Naive thymus-derived CD4-positive, alpha-beta T cell (primary cell): ENCODE measurements around the gene RNASEH2A. TPM values are rescaled to one million over a fixed set of nuclear protein-coding genes. Genes with fewer than 3 reads are reported as not detected.
A peak's percentile ranks its signal among the peaks of the same experiment; 100 is the strongest.

Experiments used
- ATAC-seq: fragments of 150-1000 bp; cut with Tn5 transposase; 2 replicates; pipeline ENCODE4 v1.10.0; 2021; ENCODE audit warnings: mild to moderate bottlenecking, moderate library complexity
- CTCF ChIA-PET: fragments of 350-600 bp; sonication (Branson Sonifier 250); formaldehyde crosslinking; loops from one replicate; lab custom pipeline; 2021; ENCODE audit warnings: antibody characterized with exemption; lab: Charles Lee
- POLR2A ChIA-PET: fragments of 350-600 bp; sonication (Branson Sonifier 250); formaldehyde crosslinking; loops from one replicate; lab custom pipeline; 2021; ENCODE audit warnings: antibody characterized with exemption, inconsistent platforms; lab: Charles Lee
- DNase-seq, 9 donors: peaks; one replicate each; pipeline versions ENCODE4 v3.0.0 to v3.0.0-alpha.2; 2020 to 2022; ENCODE audit warnings: mixed read lengths in 1 of 9
- H3K27ac ChIP-seq: one replicate; pipeline ENCODE4 v1.7.0; 2013; ENCODE audit warnings: mild to moderate bottlenecking, low read depth, low read length, moderate library complexity
- H3K27me3 ChIP-seq, 2 donors: one replicate each; pipeline ENCODE4 v1.7.0; 2013; ENCODE audit warnings: low read length in 2 of 2, mild to moderate bottlenecking in 2 of 2, moderate library complexity in 2 of 2; ENCODE audit not compliant: control insufficient read depth in 2 of 2, insufficient read depth in 2 of 2
- H3K36me3 ChIP-seq, 3 experiments: 1 replicate in 2 of 3; 2 replicates in 1 of 3; pipeline ENCODE4 v1.7.0; 2013; ENCODE audit warnings: low read length in 3 of 3, mild to moderate bottlenecking in 3 of 3, moderate library complexity in 1 of 3; ENCODE audit not compliant: insufficient read depth in 3 of 3, control insufficient read depth in 2 of 3
- H3K4me1 ChIP-seq, 2 donors: one replicate each; pipeline ENCODE4 v1.7.0; 2013; ENCODE audit warnings: low read length in 2 of 2, mild to moderate bottlenecking in 2 of 2, moderate library complexity in 1 of 2; ENCODE audit not compliant: control insufficient read depth in 2 of 2, insufficient read depth in 2 of 2
- H3K4me3 ChIP-seq: 2 replicates; pipeline ENCODE4 v1.7.0; 2013; ENCODE audit warnings: mild to moderate bottlenecking, low read length
- H3K9me3 ChIP-seq, 3 experiments: 1 replicate in 2 of 3; 2 replicates in 1 of 3; pipeline ENCODE4 v1.7.0; 2013; ENCODE audit warnings: low read length in 3 of 3; ENCODE audit not compliant: control insufficient read depth in 2 of 3
- H3K27ac Mint-ChIP-seq, 9 donors: one replicate each; pipeline ENCODE4 v1.8.0; 2020 to 2022; ENCODE audit warnings: mixed read lengths in 9 of 9, mild to moderate bottlenecking in 8 of 9, moderate library complexity in 5 of 9, inconsistent platforms in 2 of 9
- H3K27me3 Mint-ChIP-seq, 5 donors: one replicate each; pipeline ENCODE4 v1.8.0; 2021 to 2022; ENCODE audit warnings: mixed read lengths in 5 of 5, mild to moderate bottlenecking in 1 of 5
- H3K36me3 Mint-ChIP-seq, 5 donors: one replicate each; pipeline ENCODE4 v1.8.0; 2020 to 2022; ENCODE audit warnings: mixed read lengths in 5 of 5, mild to moderate bottlenecking in 3 of 5, inconsistent platforms in 1 of 5
- H3K4me1 Mint-ChIP-seq, 7 donors: one replicate each; pipeline ENCODE4 v1.8.0; 2020 to 2022; ENCODE audit warnings: mixed read lengths in 7 of 7, mild to moderate bottlenecking in 3 of 7, inconsistent platforms in 1 of 7
- H3K4me3 Mint-ChIP-seq, 10 donors: one replicate each; pipeline ENCODE4 v1.8.0; 2020 to 2022; ENCODE audit warnings: mild to moderate bottlenecking in 10 of 10, mixed read lengths in 10 of 10, moderate library complexity in 6 of 10, inconsistent platforms in 2 of 10
- H3K9me3 Mint-ChIP-seq, 11 donors: one replicate each; pipeline ENCODE4 v1.8.0; 2020 to 2022; ENCODE audit warnings: mixed read lengths in 11 of 11, mild to moderate bottlenecking in 4 of 11, inconsistent platforms in 1 of 11, moderate library complexity in 1 of 11
- intact Hi-C, 2 donors: fragments of 100-400 bp; cut with micrococcal nuclease; formaldehyde crosslinking; loops; one replicate each; pipeline ENCODE4 v1.15.1; 2023
- polyA plus RNA-seq, 2 donors: library from polyadenylated mRNA; unstranded; fragments of 300-500 nt; fragmentation: Illumina TruSeq; gene quantifications; one replicate each; pipeline ENCODE4 v1.2.3, GENCODE V29; 2021
- total RNA-seq, 6 experiments: library from RNA in 5 of 6; stranded (reverse) in 5 of 6; gene quantifications; 1 replicate in 5 of 6; 2 replicates in 1 of 6; pipeline ENCODE4 v1.2.3 and lab custom pipeline; 2021 to 2026

RNASEH2A gene
- total and polyA plus RNA-seq, 7 experiments from 2014 or later: 1.6 to 30.9 (median 12.8) TPM

- peaks cover 0 to 6% (median 0%) of the 10 kb centered on the region in 5 donors for H3K36me3 Mint-ChIP-seq
- H3K27ac ChIP-seq: peak within 1 kb of the TSS; percentile 99
- H3K27me3 Mint-ChIP-seq: peaks cover 0 to 2% (median 0%) of the 10 kb centered on the region in 5 donors
- H3K4me3 Mint-ChIP-seq: peak within 1 kb of the TSS; percentile 89 to 98 (median 94)
- H3K9me3 Mint-ChIP-seq: peaks cover 0 to 27% (median 0%) of the 10 kb centered on the region in 11 donors
- peak; percentile 60 for ATAC-seq
- H3K9me3 ChIP-seq: no peaks in the 10 kb centered on the region
- intact Hi-C loops: loop anchor here (1.0 to 5.0 kb wide), 13 partner anchors 9 to 1727 kb away; partner anchors contain the start of genes CALR (in 2 of the 2), IER2 (in 2 of the 2), STX10 (in 2 of the 2) and DHPS (in 1 of the 2)
- H3K4me1 Mint-ChIP-seq: peaks cover 29 to 50% (median 41%) of the 10 kb centered on the region in 7 donors
- peaks cover 30 to 38% of the 10 kb centered on the region in 2 donors for H3K4me1 ChIP-seq
- ChIA-PET CTCF (interaction anchor here (0.5 to 3.7 kb wide), 8 partner anchors 9 to 188 kb away, joined by 3 to 71 read pairs (median 6); partner anchors contain the start of gene HOOK2), POLR2A (interaction anchor here (0.8 to 8.4 kb wide), 30 partner anchors 9 to 1732 kb away, joined by 3 to 621 read pairs (median 5); partner anchors contain the start of genes CALR, DHPS, FBXW9 and GCDH)
- H3K4me3 ChIP-seq: peak within 1 kb of the TSS; percentile 98
- H3K27ac Mint-ChIP-seq: peak within 1 kb of the TSS; percentile 97 to 100 (median 100)
- H3K27me3 ChIP-seq: no peaks in the 10 kb centered on the region
- DNase-seq: peak; percentile 97 to 99 (median 99)
- peaks cover 0 to 20% (median 0%) of the 10 kb centered on the region in 3 experiments for H3K36me3 ChIP-seq
Observed at GRCh38 chr19:12791345-12792050, 14.9 kb upstream of the RNASEH2A start, which contains the start of gene JUNB. Gene JUNB (plus strand): TSS chr19:12791486. CDS start chr19:12791772, 286 bp downstream.

- Mint-ChIP-seq H3K27ac (peak overlapping the region; percentile 97 to 100 (median 100)), H3K4me3 (peak overlapping the region; percentile 89 to 98 (median 94)), H3K36me3 (peaks cover 0 to 9% (median 0%) of the 10 kb centered on the region in 5 donors), H3K4me1 (peaks cover 30 to 52% (median 40%) of the 10 kb centered on the region in 7 donors), H3K27me3 (peaks cover 0 to 2% (median 0%) of the 10 kb centered on the region in 5 donors), H3K9me3 (peaks cover 0 to 27% (median 0%) of the 10 kb centered on the region in 11 donors)
- ChIA-PET POLR2A (interaction anchor here (0.6 to 8.4 kb wide), 35 partner anchors 8 to 1417 kb away, joined by 3 to 621 read pairs (median 5); partner anchors contain the start of genes CALR, DHPS, DNASE2 and FBXW9), CTCF (interaction anchor here (0.5 to 3.7 kb wide), 9 partner anchors 8 to 188 kb away, joined by 3 to 71 read pairs (median 6); partner anchors contain the start of gene HOOK2)
- Histone ChIP-seq H3K27me3 (no peaks in the 10 kb centered on the region), H3K4me1 (peaks cover 30 to 36% of the 10 kb centered on the region in 2 donors), H3K27ac (peak overlapping the region; percentile 99), H3K36me3 (peaks cover 0 to 20% (median 0%) of the 10 kb centered on the region in 3 experiments), H3K9me3 (no peaks in the 10 kb centered on the region), H3K4me3 (peak overlapping the region; percentile 98)
- ATAC-seq (no peak), DNase-seq (peak; percentile 53 to 82 (median 75))
- intact Hi-C loops: loop anchor here (2.0 to 5.0 kb wide), 10 partner anchors 15 to 1700 kb away; partner anchors contain the start of genes CALR (in 2 of the 2), IER2 (in 2 of the 2), STX10 (in 2 of the 2) and RNASEH2A (in 1 of the 2)
Observed at GRCh38 chr19:12792051-12792852, 14.1 kb upstream of the RNASEH2A start.

- Mint-ChIP-seq H3K4me1 (peaks cover 30 to 52% (median 40%) of the 10 kb centered on the region in 7 donors), H3K27ac (peak overlapping the region; percentile 97 to 100 (median 100)), H3K4me3 (peak overlapping the region; percentile 89 to 98 (median 94)), H3K9me3 (peaks cover 0 to 27% (median 0%) of the 10 kb centered on the region in 11 donors), H3K27me3 (peaks cover 0 to 2% (median 0%) of the 10 kb centered on the region in 5 donors), H3K36me3 (peaks cover 0 to 9% (median 0%) of the 10 kb centered on the region in 5 donors)
- peak overlapping the region; percentile 98 for H3K4me3 ChIP-seq
- ChIA-PET POLR2A (interaction anchor here (0.6 to 8.4 kb wide), 28 partner anchors 7 to 1574 kb away, joined by 3 to 621 read pairs (median 6); partner anchors contain the start of genes CALR, DHPS, DNASE2 and FBXW9), CTCF (interaction anchor here (0.9 to 3.7 kb wide), 7 partner anchors 8 to 116 kb away, joined by 4 to 71 read pairs (median 7); partner anchors contain the start of gene HOOK2)
- peak overlapping the region; percentile 99 for H3K27ac ChIP-seq
- intact Hi-C loops: loop anchor here (1.0 to 5.0 kb wide), 11 partner anchors 14 to 1701 kb away; partner anchors contain the start of genes CALR (in 2 of the 2), IER2 (in 2 of the 2), STX10 (in 2 of the 2) and GET3 (in 1 of the 2)
- no peaks in the 10 kb centered on the region for H3K9me3 ChIP-seq
- peaks cover 0 to 20% (median 0%) of the 10 kb centered on the region in 3 experiments for H3K36me3 ChIP-seq
- ATAC-seq: no peak
- H3K4me1 ChIP-seq: peaks cover 30 to 36% of the 10 kb centered on the region in 2 donors
- H3K27me3 ChIP-seq: no peaks in the 10 kb centered on the region
- no peak for DNase-seq
Observed at GRCh38 chr19:12792853-12793289, 13.5 kb upstream of the RNASEH2A start.

GRCh38 chr19:12793290-12794195 is 12.8 kb upstream of the RNASEH2A start:
- ChIA-PET POLR2A (interaction anchor here (0.6 to 8.4 kb wide), 23 partner anchors 7 to 1574 kb away, joined by 3 to 621 read pairs (median 11); partner anchors contain the start of genes CALR, DNASE2, FBXW9 and GCDH), CTCF (interaction anchor here (0.9 to 9.8 kb wide), 8 partner anchors 11 to 117 kb away, joined by 4 to 169 read pairs (median 16); partner anchors contain the start of gene HOOK2)
- H3K4me1 Mint-ChIP-seq: peaks cover 30 to 46% (median 39%) of the 10 kb centered on the region in 7 donors
- Histone ChIP-seq H3K36me3 (peaks cover 0 to 20% (median 0%) of the 10 kb centered on the region in 3 experiments), H3K4me1 (peaks cover 30 to 36% of the 10 kb centered on the region in 2 donors), H3K27me3 (no peaks in the 10 kb centered on the region), H3K27ac (peak overlapping the region; percentile 99), H3K9me3 (no peaks in the 10 kb centered on the region), H3K4me3 (peak overlapping the region; percentile 98)
- ATAC-seq (peak; percentile 53), DNase-seq (peak; percentile 93 to 99 (median 98))
- peaks cover 0 to 27% (median 0%) of the 10 kb centered on the region in 11 donors for H3K9me3 Mint-ChIP-seq
- peaks cover 0 to 9% (median 0%) of the 10 kb centered on the region in 5 donors for H3K36me3 Mint-ChIP-seq
- peak overlapping the region; percentile 89 to 98 (median 94) for H3K4me3 Mint-ChIP-seq
- intact Hi-C loops: loop anchor here (1.0 to 5.0 kb wide), 11 partner anchors 13 to 1701 kb away; partner anchors contain the start of genes CALR (in 2 of the 2), IER2 (in 2 of the 2), STX10 (in 2 of the 2) and GET3 (in 1 of the 2)
- peak overlapping the region; percentile 97 to 100 (median 100) for H3K27ac Mint-ChIP-seq
- peaks cover 0 to 2% (median 0%) of the 10 kb centered on the region in 5 donors for H3K27me3 Mint-ChIP-seq
